MM.1S (cell line): Measurements from ENCODE around the gene RASAL2.

ENCODE experiments used
- EZH2 ChIP-seq: fragments of 300-600 bp; sonication (generic); optimal IDR thresholded peaks from 2 replicates; pipeline ENCODE3; 2017; ENCODE audit warnings: low read depth, mild to moderate bottlenecking, antibody characterized with exemption, low read length, mixed read lengths
- EZH2phosphoT487 ChIP-seq: fragments of 300-600 bp; sonication (generic); IDR thresholded peaks from 2 replicates; pipeline ENCODE4 v1.6.1; 2018; ENCODE audit warnings: antibody characterized with exemption, low read length
- TF ChIP-seq, protein P1 (sequence below): fragments of 300-600 bp; sonication (generic); IDR thresholded peaks from 2 replicates; pipeline ENCODE4 v1.5.1; 2016; ENCODE audit warnings: antibody characterized with exemption, low read length, mixed read lengths

DNA sequence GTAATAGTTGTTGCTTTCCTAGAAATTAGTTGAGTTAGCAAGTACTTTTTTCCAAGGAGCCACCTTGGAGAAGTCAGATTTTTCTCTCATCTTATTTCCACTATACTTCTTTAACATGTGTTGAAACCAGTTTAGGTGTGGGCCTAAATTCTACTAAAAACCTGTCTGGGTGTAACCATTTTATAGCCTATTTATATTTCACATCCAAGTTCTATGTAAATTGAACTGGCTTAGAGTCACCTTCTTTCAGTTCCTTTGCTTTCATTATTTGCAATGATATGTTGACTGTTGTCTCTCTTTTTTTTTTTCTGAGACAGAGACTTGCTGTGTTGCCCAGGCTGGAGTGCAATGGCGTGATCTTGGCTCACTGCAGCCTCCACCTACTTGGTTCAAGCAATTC lies 207.2 kb downstream of the RASAL2 start:
- TF ChIP-seq, protein P1, sequence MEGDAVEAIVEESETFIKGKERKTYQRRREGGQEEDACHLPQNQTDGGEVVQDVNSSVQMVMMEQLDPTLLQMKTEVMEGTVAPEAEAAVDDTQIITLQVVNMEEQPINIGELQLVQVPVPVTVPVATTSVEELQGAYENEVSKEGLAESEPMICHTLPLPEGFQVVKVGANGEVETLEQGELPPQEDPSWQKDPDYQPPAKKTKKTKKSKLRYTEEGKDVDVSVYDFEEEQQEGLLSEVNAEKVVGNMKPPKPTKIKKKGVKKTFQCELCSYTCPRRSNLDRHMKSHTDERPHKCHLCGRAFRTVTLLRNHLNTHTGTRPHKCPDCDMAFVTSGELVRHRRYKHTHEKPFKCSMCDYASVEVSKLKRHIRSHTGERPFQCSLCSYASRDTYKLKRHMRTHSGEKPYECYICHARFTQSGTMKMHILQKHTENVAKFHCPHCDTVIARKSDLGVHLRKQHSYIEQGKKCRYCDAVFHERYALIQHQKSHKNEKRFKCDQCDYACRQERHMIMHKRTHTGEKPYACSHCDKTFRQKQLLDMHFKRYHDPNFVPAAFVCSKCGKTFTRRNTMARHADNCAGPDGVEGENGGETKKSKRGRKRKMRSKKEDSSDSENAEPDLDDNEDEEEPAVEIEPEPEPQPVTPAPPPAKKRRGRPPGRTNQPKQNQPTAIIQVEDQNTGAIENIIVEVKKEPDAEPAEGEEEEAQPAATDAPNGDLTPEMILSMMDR = no peak
- TF ChIP-seq EZH2 = no peak
- no peak for TF ChIP-seq EZH2phosphoT487
